PC-9 (cell line): ENCODE data around the gene DZIP1. TPM values are rescaled to one million over a fixed set of nuclear protein-coding genes. Genes with fewer than 3 reads are reported as not detected.

Experiments
- BruUV-seq: library from RNA; stranded (reverse); fragments of 400-500 nt; replicated peaks from 2 replicates; lab custom pipeline; 2021; lab: Mats Ljungman, UMichigan
- CTCF ChIA-PET: fragments of 300-600 bp; sonication (Branson Sonifier 250); formaldehyde crosslinking; loops from one replicate; lab custom pipeline; 2022; ENCODE audit warnings: antibody characterized with exemption; lab: Charles Lee
- POLR2A ChIA-PET: fragments of 300-600 bp; sonication (Branson Sonifier 250); formaldehyde crosslinking; loops from one replicate; lab custom pipeline; 2022; ENCODE audit warnings: antibody characterized with exemption; ENCODE audit not compliant: unreplicated experiment; lab: Charles Lee
- DNase-seq, 2 experiments: peaks; one replicate each; pipeline versions ENCODE4 v3.0.0 to v3.0.0-alpha.2; 2015 to 2022; ENCODE audit warnings: mixed read lengths in 1 of 2
- H2AFZ ChIP-seq: fragments of 200-600 bp; sonication (generic); 2 replicates; pipeline ENCODE4 v1.8.1; 2017; ENCODE audit warnings: antibody characterized with exemption
- H3F3A ChIP-seq: fragments of 200-600 bp; sonication (generic); 2 replicates; pipeline ENCODE4 v1.8.1; 2017; ENCODE audit warnings: antibody characterized with exemption, mild to moderate bottlenecking, low read depth; ENCODE audit not compliant: insufficient read depth
- H3K27ac ChIP-seq: fragments of 200-600 bp; sonication (generic); 2 replicates; pipeline ENCODE4 v1.6.1; 2016; ENCODE audit warnings: mixed run types
- H3K27me3 ChIP-seq: fragments of 200-600 bp; sonication (generic); 2 replicates; pipeline ENCODE4 v1.6.1; 2016; ENCODE audit warnings: low read depth, mixed run types; ENCODE audit not compliant: insufficient read depth
- H3K36me3 ChIP-seq: fragments of 200-600 bp; sonication (generic); 2 replicates; pipeline ENCODE4 v1.6.1; 2016; ENCODE audit warnings: low read depth, mixed run types
- H3K4me1 ChIP-seq: fragments of 200-600 bp; sonication (generic); replicated peaks from 2 replicates; pipeline ENCODE4 v1.6.1; 2016; ENCODE audit warnings: mixed run types; ENCODE audit not compliant: insufficient read depth
- H3K4me2 ChIP-seq: fragments of 200-600 bp; sonication (generic); 2 replicates; pipeline ENCODE4 v1.6.1; 2017; ENCODE audit warnings: mixed run types
- H3K4me3 ChIP-seq: fragments of 200-600 bp; sonication (generic); 2 replicates; pipeline ENCODE4 v1.6.1; 2016; ENCODE audit warnings: mixed run types
- H3K79me2 ChIP-seq: fragments of 200-600 bp; sonication (generic); 2 replicates; pipeline ENCODE4 v1.6.1; 2017; ENCODE audit warnings: low read depth, mixed run types
- H3K9me2 ChIP-seq: fragments of 200-600 bp; sonication (generic); 2 replicates; pipeline ENCODE4 v1.8.1; 2017; ENCODE audit warnings: mild to moderate bottlenecking; ENCODE audit not compliant: insufficient read depth
- H3K9me3 ChIP-seq: fragments of 200-600 bp; sonication (generic); 2 replicates; pipeline ENCODE4 v1.8.1; 2016; ENCODE audit warnings: low read depth; ENCODE audit not compliant: insufficient read depth
- H4K20me1 ChIP-seq: fragments of 200-600 bp; sonication (generic); 2 replicates; pipeline ENCODE4 v1.8.1; 2017; ENCODE audit not compliant: insufficient read depth
- CTCF ChIP-seq: fragments of 200-600 bp; sonication (generic); conservative IDR thresholded peaks from 2 replicates; pipeline ENCODE4 v1.6.1; 2017; ENCODE audit warnings: mixed run types, antibody characterized with exemption, mild to moderate bottlenecking, moderate library complexity
- EZH2 ChIP-seq: fragments of 200-600 bp; sonication (generic); IDR thresholded peaks from 2 replicates; pipeline ENCODE4 v1.8.0; 2017; ENCODE audit warnings: antibody characterized with exemption, low read depth
- intact Hi-C: fragments of 100-400 bp; cut with micrococcal nuclease; formaldehyde crosslinking; loops from one replicate; pipeline ENCODE4 v1.10.0; 2022; ENCODE audit not compliant: unreplicated experiment
- total RNA-seq: library from RNA; stranded (reverse); gene quantifications from 2 replicates; pipeline ENCODE4 v1.2.3, GENCODE V29; 2021

DZIP1 gene
- total RNA-seq, 1 experiment from 2014 or later = not detected

GRCh38 chr13:95536632-95537241, 107.8 kb downstream of the DZIP1 start:
- H4K20me1 ChIP-seq = no peaks in the 10 kb centered on the region
- H3K79me2 ChIP-seq = no peaks in the 10 kb centered on the region
- peaks cover 49% of the 10 kb centered on the region for H3K4me1 ChIP-seq
- ChIA-PET POLR2A (no interaction called here), CTCF (interaction anchor here (1.0 to 1.1 kb wide), 2 partner anchors 78 to 87 kb away, joined by 3 read pairs; no protein-coding TSS in a partner anchor)
- TF ChIP-seq CTCF = peak; percentile 62
- no peak for TF ChIP-seq EZH2
- H3K4me2 ChIP-seq = no peak overlapping the region
- H3K9me3 ChIP-seq = no peaks in the 10 kb centered on the region
- intact Hi-C loops = loop anchor here (2.0 to 5.0 kb wide), 3 partner anchors 44 to 298 kb away; no protein-coding TSS in a partner anchor
- H3F3A ChIP-seq = peaks cover 14% of the 10 kb centered on the region
- DNase-seq = peak in 1 of 2 experiments; percentile 46
- no TSS peak for BruUV-seq
- H3K9me2 ChIP-seq = no peaks in the 10 kb centered on the region
- no peak overlapping the region for H3K4me3 ChIP-seq
- H3K27ac ChIP-seq = no peak overlapping the region
- H3K36me3 ChIP-seq = no peaks in the 10 kb centered on the region
- no peaks in the 10 kb centered on the region for H3K27me3 ChIP-seq
- H2AFZ ChIP-seq = no peak overlapping the region

GRCh38 chr13:95535243-95535642, 109.3 kb downstream of the DZIP1 start:
- Histone ChIP-seq H3K36me3 (no peaks in the 10 kb centered on the region), H3K4me1 (peaks cover 60% of the 10 kb centered on the region), H3K4me2 (peak overlapping the region; percentile 50), H2AFZ (no peak overlapping the region), H3F3A (peaks cover 19% of the 10 kb centered on the region), H3K27ac (peak overlapping the region; percentile 41), H4K20me1 (no peaks in the 10 kb centered on the region), H3K9me2 (no peaks in the 10 kb centered on the region), H3K79me2 (no peaks in the 10 kb centered on the region), H3K4me3 (no peak overlapping the region), H3K27me3 (no peaks in the 10 kb centered on the region), H3K9me3 (no peaks in the 10 kb centered on the region)
- no peak for TF ChIP-seq EZH2
- no peak for TF ChIP-seq CTCF
- ChIA-PET CTCF (interaction anchor here (0.6 kb wide), 1 partner anchor 131 kb away, joined by 3 read pairs; no protein-coding TSS in a partner anchor), POLR2A (no interaction called here)
- BruUV-seq = no TSS peak
- peak; percentile 48 to 98 for DNase-seq
- intact Hi-C loops = loop anchor here (5.0 kb wide), 2 partner anchors 43 to 127 kb away; no protein-coding TSS in a partner anchor

GRCh38 chr13:95533545-95534160, 110.9 kb downstream of the DZIP1 start:
- ChIA-PET POLR2A (no interaction called here), CTCF (interaction anchor here (0.6 kb wide), 1 partner anchor 38 kb away, joined by 3 read pairs; no protein-coding TSS in a partner anchor)
- H3K9me3 ChIP-seq = 0 out of 2 replicates have a peak, but pooled peaks cover 4% of the 10 kb centered on the region
- no peak for DNase-seq
- intact Hi-C loops = no loop called here
- BruUV-seq = no TSS peak
- peak overlapping the region; percentile 24 for H3K4me2 ChIP-seq
- H3K27ac ChIP-seq = no peak overlapping the region
- H3K27me3 ChIP-seq = no peaks in the 10 kb centered on the region
- H3K4me1 ChIP-seq = peaks cover 69% of the 10 kb centered on the region
- H3K4me3 ChIP-seq = no peak overlapping the region
- no peaks in the 10 kb centered on the region for H3K9me2 ChIP-seq
- H3K36me3 ChIP-seq = no peaks in the 10 kb centered on the region
- no peaks in the 10 kb centered on the region for H3K79me2 ChIP-seq
- TF ChIP-seq EZH2 (no peak), CTCF (no peak)
- H2AFZ ChIP-seq = no peak overlapping the region
- H3F3A ChIP-seq = peaks cover 26% of the 10 kb centered on the region
- H4K20me1 ChIP-seq = no peaks in the 10 kb centered on the region
